Transverse colon (tissue), 4 donors: Measurements from ENCODE around the gene MANSC4. TPM values are rescaled to one million over a fixed set of nuclear protein-coding genes. Genes with fewer than 3 reads are reported as not detected.

Experiments used
- DNase-seq: peaks from one replicate; pipeline ENCODE4 v3.0.0-alpha.2; 2019
- H3K27ac ChIP-seq, 4 donors: fragments of 200-600 bp; sonication (generic); 2 replicates each; pipeline ENCODE4 v1.5.1; 2016 to 2018; ENCODE audit warnings: inconsistent platforms in 4 of 4
- H3K27me3 ChIP-seq: fragments of 200-600 bp; sonication (generic); 2 replicates; pipeline ENCODE4 v1.5.1; 2017; ENCODE audit warnings: inconsistent platforms
- H3K36me3 ChIP-seq, 4 donors: fragments of 200-600 bp; sonication (generic); 2 replicates each; pipeline ENCODE4 v1.5.1; 2017 to 2019; ENCODE audit warnings: inconsistent platforms in 4 of 4
- H3K4me1 ChIP-seq, 4 donors: fragments of 200-600 bp; sonication (generic); 2 replicates each; pipeline ENCODE4 v1.5.1; 2017 to 2020; ENCODE audit warnings: inconsistent platforms in 4 of 4
- H3K4me3 ChIP-seq, 4 donors: fragments of 200-600 bp; sonication (generic); 1 replicate in 1 of 4; 2 replicates in 3 of 4; pipeline versions ENCODE4 v1.5.1 to v1.6.1; 2017 to 2019; ENCODE audit warnings: inconsistent platforms in 4 of 4
- H3K9me3 ChIP-seq, 2 donors: fragments of 200-600 bp; sonication (generic); 2 replicates each; pipeline ENCODE4 v1.5.1; 2017 to 2019; ENCODE audit warnings: inconsistent platforms in 2 of 2
- EP300 ChIP-seq: sonication (generic); formaldehyde crosslinking; IDR thresholded peaks from one replicate; pipeline ENCODE4 v1.6.1; 2017; ENCODE audit warnings: antibody characterized with exemption, low read depth
- POLR2A ChIP-seq: fragments of 450-650 bp; IDR thresholded peaks from one replicate; pipeline ENCODE4 v1.6.1; 2016; ENCODE audit warnings: antibody characterized with exemption, mild to moderate bottlenecking, moderate library complexity
- POLR2AphosphoS5 ChIP-seq, 3 donors: sonication (generic); formaldehyde crosslinking; IDR thresholded peaks; one replicate each; pipeline ENCODE4 v1.6.1; 2016; ENCODE audit warnings: antibody characterized with exemption in 3 of 3
- WGBS, 2 donors: methylation state at CpG; one replicate each; pipeline ENCODE4 v1.1.5; 2018; ENCODE audit warnings: low coverage in 1 of 2; 5-methylcytosine and 5-hydroxymethylcytosine counted together
- in situ Hi-C, 4 donors: fragments of 200-750 bp; cut with MboI; loops; one replicate each; pipeline versions ENCODE4 v1.15.0 to v1.15.1; 2017; ENCODE audit warnings: low sequenced_read_pairs in 3 of 4, low pct_ligation_motif_present in 1 of 4, low pct_unique_long_range_greater_than_20kb in 1 of 4
- intact Hi-C: fragments of 100-400 bp; cut with DNase I; formaldehyde crosslinking; loops from one replicate; pipeline ENCODE4 v1.15.1; 2023; ENCODE audit warnings: low total_unique reads
- small RNA-seq, 4 donors: library from RNA; depleted of rRNA; stranded (forward); fragments of <200 nt; gene quantifications; one replicate each; pipeline ENCODE3, GENCODE V24; 2016
- total RNA-seq, 4 donors: library from RNA; depleted of rRNA; stranded (reverse); fragments of >200 nt; gene quantifications; one replicate each; pipeline ENCODE4 v1.1.0, GENCODE V29; 2016
- TF ChIP-seq, protein P1 (sequence below), 5 experiments: fragments of 200-600 bp in 3 of 5; fragments of 450-650 bp in 2 of 5; sonication (generic) in 3 of 5; IDR thresholded peaks; 1 replicate in 2 of 5; 2 replicates in 3 of 5; pipeline ENCODE4 v1.5.1; 2016 to 2017; ENCODE audit warnings: antibody characterized with exemption in 5 of 5, inconsistent platforms in 3 of 5, mild to moderate bottlenecking in 2 of 5, moderate library complexity in 1 of 5

MANSC4 gene
- total RNA-seq, 4 donors from 2014 or later = not detected

- no peak overlapping the region for H3K4me3 ChIP-seq
- no peaks in the 10 kb centered on the region for H3K27me3 ChIP-seq
- 66 to 89% methylated on average over 1 of the region's 1 CpG for WGBS, 2 donors
- no peak overlapping the region for H3K27ac ChIP-seq
- TF ChIP-seq POLR2A (no peak), POLR2AphosphoS5 (IDR thresholded peaks at IDR 0.05) (no peak), EP300 (no peak)
- TF ChIP-seq, protein P1, sequence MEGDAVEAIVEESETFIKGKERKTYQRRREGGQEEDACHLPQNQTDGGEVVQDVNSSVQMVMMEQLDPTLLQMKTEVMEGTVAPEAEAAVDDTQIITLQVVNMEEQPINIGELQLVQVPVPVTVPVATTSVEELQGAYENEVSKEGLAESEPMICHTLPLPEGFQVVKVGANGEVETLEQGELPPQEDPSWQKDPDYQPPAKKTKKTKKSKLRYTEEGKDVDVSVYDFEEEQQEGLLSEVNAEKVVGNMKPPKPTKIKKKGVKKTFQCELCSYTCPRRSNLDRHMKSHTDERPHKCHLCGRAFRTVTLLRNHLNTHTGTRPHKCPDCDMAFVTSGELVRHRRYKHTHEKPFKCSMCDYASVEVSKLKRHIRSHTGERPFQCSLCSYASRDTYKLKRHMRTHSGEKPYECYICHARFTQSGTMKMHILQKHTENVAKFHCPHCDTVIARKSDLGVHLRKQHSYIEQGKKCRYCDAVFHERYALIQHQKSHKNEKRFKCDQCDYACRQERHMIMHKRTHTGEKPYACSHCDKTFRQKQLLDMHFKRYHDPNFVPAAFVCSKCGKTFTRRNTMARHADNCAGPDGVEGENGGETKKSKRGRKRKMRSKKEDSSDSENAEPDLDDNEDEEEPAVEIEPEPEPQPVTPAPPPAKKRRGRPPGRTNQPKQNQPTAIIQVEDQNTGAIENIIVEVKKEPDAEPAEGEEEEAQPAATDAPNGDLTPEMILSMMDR (IDR thresholded peaks at IDR 0.05) = no peak
- peaks cover 0 to 53% (median 14%) of the 10 kb centered on the region in 4 donors for H3K36me3 ChIP-seq
- DNase-seq = no peak
- intact Hi-C loops = no loop called here
- in situ Hi-C loops = loop anchor here in 1 of 4 donors (10.0 kb wide), 1 partner anchor 222 kb away; no protein-coding TSS in a partner anchor
- H3K9me3 ChIP-seq = no peaks in the 10 kb centered on the region
- no peaks in the 10 kb centered on the region for H3K4me1 ChIP-seq
These were observed 56.8 kb downstream of the MANSC4 start for GRCh38 chr12:27723212-27723611.

Small RNA genes within 50 kb of the gene (small RNA-seq; reads per million reads assigned to genes)
- gene RF00019 = 0 reads per million in 4 donors
- gene RF02271 = 0 reads per million in 4 donors

Other genes starting within 250 kb of the MANSC4 start
- 100 to 1,000 TPM in 1 of 4 donors, 10 to 100 TPM in 2, 1 to 10 TPM in 1; 7.5 to 210 (median 45.3) TPM for gene REP15, start 83.8 kb downstream of the MANSC4 start, total RNA-seq
- gene MRPS35, start 69.4 kb downstream of the MANSC4 start, total RNA-seq = 10 to 100 TPM; 30.7 to 78.8 (median 63.8) TPM
- gene KLHL42, start within 50 bp of the MANSC4 start, total RNA-seq = 100 to 1,000 TPM in 1 of 4 donors, 10 to 100 TPM in 3; 14.7 to 104 (median 47.3) TPM
- under 1 TPM in 2 of 4 donors, not detected in 2; 0.68 to 0.79 TPM for gene PTHLH, start 192.5 kb upstream of the MANSC4 start, total RNA-seq